Measurements from ENCODE around the gene BUD23.

DNA sequence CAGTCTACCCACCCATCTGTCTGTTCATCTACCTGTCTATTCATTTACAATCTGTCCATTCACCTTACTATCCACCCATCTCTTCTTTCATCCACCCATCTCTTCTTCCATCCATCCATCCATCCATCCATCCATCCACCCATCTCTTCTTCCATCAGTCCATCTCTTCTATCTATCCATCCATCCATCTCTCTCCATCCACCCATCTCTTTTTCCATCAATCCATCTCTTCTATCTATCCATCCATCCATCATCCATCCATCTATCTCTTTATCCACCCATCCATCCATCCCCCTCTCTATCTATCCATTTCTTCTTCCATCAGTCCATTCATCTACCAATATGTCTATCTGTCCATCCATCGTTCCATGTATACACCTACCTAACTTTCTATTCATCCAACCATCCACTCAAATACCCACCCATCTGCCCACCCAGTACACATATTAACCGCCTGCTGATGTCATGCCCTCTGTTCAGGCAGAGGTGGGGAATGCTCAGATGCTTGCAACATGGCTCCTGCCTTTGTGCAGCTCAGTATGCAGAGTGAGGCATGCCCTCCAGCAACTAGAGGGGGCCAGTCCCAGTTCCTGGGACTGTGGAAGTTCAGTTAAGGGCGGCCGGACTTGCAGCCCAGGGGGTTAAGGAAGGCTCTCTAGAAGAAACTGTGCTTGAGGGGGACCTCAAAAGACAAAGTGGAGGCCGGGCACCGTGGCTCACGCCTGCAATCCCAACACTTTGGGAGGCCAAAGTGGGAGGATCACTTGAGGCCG lies 47.8 kb upstream of the BUD23 start:
- TF ChIP-seq, protein P1, sequence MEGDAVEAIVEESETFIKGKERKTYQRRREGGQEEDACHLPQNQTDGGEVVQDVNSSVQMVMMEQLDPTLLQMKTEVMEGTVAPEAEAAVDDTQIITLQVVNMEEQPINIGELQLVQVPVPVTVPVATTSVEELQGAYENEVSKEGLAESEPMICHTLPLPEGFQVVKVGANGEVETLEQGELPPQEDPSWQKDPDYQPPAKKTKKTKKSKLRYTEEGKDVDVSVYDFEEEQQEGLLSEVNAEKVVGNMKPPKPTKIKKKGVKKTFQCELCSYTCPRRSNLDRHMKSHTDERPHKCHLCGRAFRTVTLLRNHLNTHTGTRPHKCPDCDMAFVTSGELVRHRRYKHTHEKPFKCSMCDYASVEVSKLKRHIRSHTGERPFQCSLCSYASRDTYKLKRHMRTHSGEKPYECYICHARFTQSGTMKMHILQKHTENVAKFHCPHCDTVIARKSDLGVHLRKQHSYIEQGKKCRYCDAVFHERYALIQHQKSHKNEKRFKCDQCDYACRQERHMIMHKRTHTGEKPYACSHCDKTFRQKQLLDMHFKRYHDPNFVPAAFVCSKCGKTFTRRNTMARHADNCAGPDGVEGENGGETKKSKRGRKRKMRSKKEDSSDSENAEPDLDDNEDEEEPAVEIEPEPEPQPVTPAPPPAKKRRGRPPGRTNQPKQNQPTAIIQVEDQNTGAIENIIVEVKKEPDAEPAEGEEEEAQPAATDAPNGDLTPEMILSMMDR (IDR thresholded peaks at IDR 0.05), result no peak
- TF ChIP-seq POLR2A (IDR thresholded peaks at IDR 0.05), result no peak
